ENCODE measurements around the gene VPS25. TPM values are rescaled to one million over a fixed set of nuclear protein-coding genes. Genes with fewer than 3 reads are reported as not detected.

VPS25 gene
- total RNA-seq, 2 experiments from 2014 or later, result 67.8 to 70.5 TPM

- Mint-ChIP-seq H3K27ac (no peak overlapping the region), H3K36me3 (ENCODE audit: low read depth) (peaks cover 13% of the 10 kb centered on the region), H3K27me3 (ENCODE audit: low read depth) (peaks cover 5% of the 10 kb centered on the region), H3K4me3 (peak overlapping the region; percentile 94), H3K9me3 (ENCODE audit: insufficient read depth) (no peaks in the 10 kb centered on the region), H3K4me1 (ENCODE audit: low read depth) (peaks cover 18% of the 10 kb centered on the region)
- ATAC-seq (no peak), DNase-seq (no peak)
- CTCF ChIA-PET, result interaction anchor here (1.1 to 2.1 kb wide), 4 partner anchors 10 to 34 kb away, joined by 3 to 7 read pairs (median 6); partner anchors contain the start of gene BECN1
- POLR2A ChIA-PET, result interaction anchor here (0.6 to 3.0 kb wide), 4 partner anchors 9 to 27 kb away, joined by 3 to 14 read pairs (median 4); partner anchors contain the start of genes BECN1 and VPS25
These were observed 24.1 kb downstream of the VPS25 start for GRCh38 chr17:42797067-42798007.

GRCh38 chr17:42798011-42798382 is 24.7 kb downstream of the VPS25 start:
- no peak for DNase-seq
- CTCF ChIA-PET, result interaction anchor here (1.1 to 1.5 kb wide), 5 partner anchors 9 to 34 kb away, joined by 3 to 11 read pairs (median 7); partner anchors contain the start of gene BECN1
- Mint-ChIP-seq H3K27ac (no peak overlapping the region), H3K9me3 (ENCODE audit: insufficient read depth) (no peaks in the 10 kb centered on the region), H3K36me3 (ENCODE audit: low read depth) (peaks cover 13% of the 10 kb centered on the region), H3K4me1 (ENCODE audit: low read depth) (peaks cover 18% of the 10 kb centered on the region), H3K27me3 (ENCODE audit: low read depth) (peaks cover 5% of the 10 kb centered on the region), H3K4me3 (peak overlapping the region; percentile 94)
- POLR2A ChIA-PET, result interaction anchor here (0.6 to 3.0 kb wide), 6 partner anchors 9 to 26 kb away, joined by 3 to 14 read pairs (median 4); partner anchors contain the start of genes BECN1 and VPS25
- no peak for ATAC-seq

- ChIA-PET CTCF (interaction anchor here (1.1 to 1.5 kb wide), 5 partner anchors 9 to 61 kb away, joined by 3 to 11 read pairs (median 4); partner anchors contain the start of gene BECN1), POLR2A (interaction anchor here (1.2 to 3.0 kb wide), 5 partner anchors 8 to 25 kb away, joined by 3 to 14 read pairs (median 3); partner anchors contain the start of genes BECN1 and VPS25)
- DNase-seq (peak; percentile 88), ATAC-seq (peak; percentile 99)
- Mint-ChIP-seq H3K27ac (peak within 1 kb of the TSS; percentile 77), H3K9me3 (ENCODE audit: insufficient read depth) (no peaks in the 10 kb centered on the region), H3K4me3 (peak within 1 kb of the TSS; percentile 94), H3K4me1 (ENCODE audit: low read depth) (peaks cover 18% of the 10 kb centered on the region), H3K27me3 (ENCODE audit: low read depth) (peaks cover 5% of the 10 kb centered on the region), H3K36me3 (ENCODE audit: low read depth) (peaks cover 13% of the 10 kb centered on the region)
These were observed 25.4 kb downstream of the VPS25 start, which contains the start of the genes CNTD1 and COA3 for GRCh38 chr17:42798383-42799380. Gene CNTD1 (plus strand): TSS chr17:42798861. CDS start chr17:42799068, 207 bp downstream. Gene COA3 (minus strand): TSS chr17:42798704. CDS start chr17:42798681, 23 bp downstream.

GRCh38 chr17:42803074-42803883 is 30.0 kb downstream of the VPS25 start:
- no peak overlapping the region for H3K4me3 Mint-ChIP-seq
- DNase-seq (no peak), ATAC-seq (no peak)
- H3K9me3 Mint-ChIP-seq (ENCODE audit: insufficient read depth), result no peaks in the 10 kb centered on the region
- POLR2A ChIA-PET, result no interaction called here
- H3K36me3 Mint-ChIP-seq (ENCODE audit: low read depth), result peaks cover 4% of the 10 kb centered on the region
- no peak overlapping the region for H3K27ac Mint-ChIP-seq
- peaks cover 7% of the 10 kb centered on the region for H3K4me1 Mint-ChIP-seq (ENCODE audit: low read depth)
- CTCF ChIA-PET, result interaction anchor here (0.7 to 1.3 kb wide), 4 partner anchors 16 to 40 kb away, joined by 3 to 4 read pairs (median 4); partner anchors contain the start of gene BECN1
- peaks cover 5% of the 10 kb centered on the region for H3K27me3 Mint-ChIP-seq (ENCODE audit: low read depth)

- CTCF ChIA-PET, result interaction anchor here (1.4 kb wide), 1 partner anchor 9 kb away, joined by 3 read pairs; no protein-coding TSS in a partner anchor
- Mint-ChIP-seq H3K9me3 (ENCODE audit: insufficient read depth) (no peaks in the 10 kb centered on the region), H3K4me1 (ENCODE audit: low read depth) (no peaks in the 10 kb centered on the region), H3K27me3 (ENCODE audit: low read depth) (peaks cover 5% of the 10 kb centered on the region), H3K27ac (no peak overlapping the region), H3K36me3 (ENCODE audit: low read depth) (peaks cover 5% of the 10 kb centered on the region), H3K4me3 (no peak overlapping the region)
- POLR2A ChIA-PET, result no interaction called here
- DNase-seq (no peak), ATAC-seq (no peak)
These were observed 31.7 kb downstream of the VPS25 start for GRCh38 chr17:42804918-42805367.

- ChIA-PET POLR2A (interaction anchor here (1.2 kb wide), 1 partner anchor 8 kb away, joined by 3 read pairs; the partner anchor contains the start of gene COA3), CTCF (interaction anchor here (1.2 to 2.0 kb wide), 3 partner anchors 14 to 18 kb away, joined by 3 to 9 read pairs (median 5); partner anchors contain the start of gene BECN1)
- Mint-ChIP-seq H3K27me3 (ENCODE audit: low read depth) (peaks cover 3% of the 10 kb centered on the region), H3K27ac (no peak overlapping the region), H3K4me3 (no peak overlapping the region), H3K4me1 (ENCODE audit: low read depth) (no peaks in the 10 kb centered on the region), H3K36me3 (ENCODE audit: low read depth) (peaks cover 14% of the 10 kb centered on the region), H3K9me3 (ENCODE audit: insufficient read depth) (no peaks in the 10 kb centered on the region)
- DNase-seq (no peak), ATAC-seq (no peak)
These were observed 33.0 kb downstream of the VPS25 start for GRCh38 chr17:42806249-42806648.

GRCh38 chr17:42809250-42809649 is 36.0 kb downstream of the VPS25 start:
- no peak overlapping the region for H3K27ac Mint-ChIP-seq
- peaks cover 27% of the 10 kb centered on the region for H3K36me3 Mint-ChIP-seq (ENCODE audit: low read depth)
- ChIA-PET CTCF (interaction anchor here (1.1 to 1.8 kb wide), 2 partner anchors 11 to 231 kb away, joined by 3 to 9 read pairs; partner anchors contain the start of gene PSMC3IP), POLR2A (no interaction called here)
- H3K27me3 Mint-ChIP-seq (ENCODE audit: low read depth), result no peaks in the 10 kb centered on the region
- DNase-seq, result no peak
- H3K4me3 Mint-ChIP-seq, result no peak overlapping the region
- no peaks in the 10 kb centered on the region for H3K4me1 Mint-ChIP-seq (ENCODE audit: low read depth)
- no peak for ATAC-seq
- H3K9me3 Mint-ChIP-seq (ENCODE audit: insufficient read depth), result no peaks in the 10 kb centered on the region

- H3K27me3 Mint-ChIP-seq (ENCODE audit: low read depth), result no peaks in the 10 kb centered on the region
- H3K4me1 Mint-ChIP-seq (ENCODE audit: low read depth), result no peaks in the 10 kb centered on the region
- H3K4me3 Mint-ChIP-seq, result no peak overlapping the region
- H3K27ac Mint-ChIP-seq, result no peak overlapping the region
- no peaks in the 10 kb centered on the region for H3K9me3 Mint-ChIP-seq (ENCODE audit: insufficient read depth)
- ChIA-PET CTCF (interaction anchor here (1.4 kb wide), 2 partner anchors 10 to 51 kb away, joined by 3 to 4 read pairs; no protein-coding TSS in a partner anchor), POLR2A (interaction anchor here (3.3 kb wide), 1 partner anchor 10 kb away, joined by 12 read pairs; the partner anchor contains the start of gene BECN1)
- ATAC-seq, result no peak
- H3K36me3 Mint-ChIP-seq (ENCODE audit: low read depth), result peaks cover 56% of the 10 kb centered on the region
- DNase-seq, result no peak
These were observed 41.6 kb downstream of the VPS25 start for GRCh38 chr17:42814633-42815399.

GRCh38 chr17:42817866-42818265 is 44.6 kb downstream of the VPS25 start:
- ChIA-PET CTCF (interaction anchor here (1.0 to 4.7 kb wide), 4 partner anchors 19 to 111 kb away, joined by 3 to 21 read pairs (median 3); partner anchors contain the start of genes CNTD1 and COA3), POLR2A (no interaction called here)
- ATAC-seq (no peak), DNase-seq (no peak)
- Mint-ChIP-seq H3K36me3 (ENCODE audit: low read depth) (peaks cover 57% of the 10 kb centered on the region), H3K4me1 (ENCODE audit: low read depth) (peaks cover 16% of the 10 kb centered on the region), H3K4me3 (no peak overlapping the region), H3K27me3 (ENCODE audit: low read depth) (no peaks in the 10 kb centered on the region), H3K9me3 (ENCODE audit: insufficient read depth) (no peaks in the 10 kb centered on the region), H3K27ac (no peak overlapping the region)
